HG03460 (cell line): ENCODE results near the gene ZNF256.

Experiments used
- ATAC-seq: cut with Tn5 transposase; IDR thresholded peaks from one replicate; pipeline ENCODE4 v1.9.1; 2021; ENCODE audit not compliant: unreplicated experiment

ZNF256 gene

DNA sequence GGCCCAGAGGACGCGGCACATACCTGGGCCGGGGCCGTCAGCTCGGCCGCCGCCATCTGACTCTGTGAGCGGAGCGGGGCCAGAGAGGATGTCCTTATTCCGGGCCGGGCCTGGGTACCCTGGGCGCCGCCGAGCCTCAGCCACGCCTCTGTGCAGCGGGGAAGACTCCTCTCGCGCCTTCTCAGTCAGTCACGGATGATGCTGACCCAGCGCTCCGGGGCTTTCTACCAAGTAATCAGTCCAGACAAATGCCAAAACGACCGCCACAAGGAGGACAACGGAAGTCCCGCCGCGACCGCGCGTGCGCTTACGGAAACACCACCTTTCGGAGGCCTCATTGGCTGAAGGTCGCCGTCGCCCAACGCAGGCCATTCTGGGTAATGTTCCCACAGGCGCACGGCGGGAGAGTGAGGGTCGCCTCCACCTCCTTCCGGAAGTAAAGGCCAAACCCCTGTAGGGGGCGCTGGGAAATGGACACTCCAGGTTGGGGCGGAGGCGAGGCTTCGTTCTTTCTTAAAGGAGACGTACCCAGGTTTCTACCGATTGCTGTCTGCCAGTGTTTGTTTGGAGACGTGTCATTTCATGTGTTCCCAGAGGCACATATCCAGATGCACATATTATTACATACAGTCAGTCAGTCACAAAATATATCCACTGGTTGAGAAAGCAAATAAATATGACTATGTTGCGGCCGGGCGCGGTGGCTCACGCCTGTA is at the start of gene ZNF256:
Gene ZNF256, minus strand, starts transcription at position 288 of the 716 bp plus-strand sequence. Its CDS starts 232 bp downstream, at position 56.
- ATAC-seq, result peak; percentile 90

DNA sequence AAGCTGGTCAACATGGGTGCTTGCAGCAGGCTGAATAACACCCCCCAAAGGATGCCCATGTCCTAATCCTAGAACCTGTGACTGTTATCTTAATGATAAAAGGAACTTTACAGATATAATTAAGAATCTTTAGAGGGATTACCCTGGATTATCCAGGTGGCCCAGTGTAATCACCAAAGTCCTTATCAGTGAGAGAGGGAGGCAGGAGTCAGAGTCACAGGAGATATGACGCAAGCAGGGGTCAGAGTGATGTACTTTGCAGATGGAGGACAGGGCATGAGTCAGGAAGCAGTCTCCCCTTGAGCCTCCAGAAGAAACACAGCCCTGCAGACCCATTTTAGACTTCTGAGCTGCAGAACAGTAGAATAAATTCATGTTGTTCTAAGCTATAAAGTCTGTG is 45.3 kb upstream of the ZNF256 start:
- ATAC-seq, result no peak

DNA sequence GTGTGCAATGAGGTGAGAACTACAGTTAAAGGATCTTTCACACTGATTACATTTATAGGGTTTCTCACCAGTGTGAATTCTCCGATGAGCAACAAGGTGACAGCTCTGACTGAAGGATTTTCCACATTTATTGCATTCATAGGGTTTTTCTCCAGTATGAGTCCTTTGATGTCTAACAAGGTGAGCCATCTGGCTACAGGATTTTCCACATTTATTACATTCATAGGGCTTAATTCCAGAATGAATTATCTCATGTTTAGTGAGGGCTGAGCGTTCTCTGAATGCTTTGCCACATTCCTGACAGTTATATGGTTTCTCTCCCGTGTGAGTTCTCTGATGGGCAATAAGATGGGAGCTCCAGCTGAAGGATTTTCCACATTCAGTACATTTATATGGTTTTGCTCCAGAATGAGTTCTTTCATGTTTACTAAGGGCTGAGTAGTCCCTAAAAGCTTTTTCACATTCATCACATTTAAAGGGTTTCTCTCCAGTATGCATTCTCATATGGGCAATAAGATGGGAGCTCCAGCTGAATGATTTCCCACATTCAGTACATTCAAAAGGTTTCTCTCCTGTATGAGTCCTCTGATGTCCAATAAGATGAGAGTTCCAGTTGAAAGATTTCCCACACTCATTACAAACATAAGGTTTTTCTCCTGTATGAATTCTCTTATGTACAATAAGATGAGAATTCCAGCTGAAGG is 31.2 kb upstream of the ZNF256 start:
- ATAC-seq, result no peak

DNA sequence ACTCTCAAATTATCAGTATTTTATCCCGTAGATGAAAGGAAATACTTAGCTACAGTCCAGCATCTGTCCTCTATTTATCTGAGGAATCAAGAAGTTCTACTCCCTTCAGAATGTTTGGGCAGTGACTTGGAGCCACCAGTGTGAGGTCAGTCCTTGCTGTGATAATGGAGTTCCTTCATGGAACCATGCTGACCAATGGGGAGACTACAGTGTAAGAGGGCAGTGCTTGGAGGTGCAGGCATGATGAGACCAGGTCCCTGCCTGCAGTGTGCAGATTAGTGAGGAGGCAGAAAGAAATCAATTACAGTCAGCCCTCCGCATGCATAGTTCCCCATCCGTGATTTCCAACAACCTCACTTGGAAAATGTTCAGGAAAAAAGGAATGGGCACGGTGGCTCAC is 26.9 kb upstream of the ZNF256 start, which contains the start of gene C19orf18:
Gene C19orf18, minus strand, starts transcription at position 101 of the 400 bp plus-strand sequence. CDS start 102 bp downstream, outside the sequence.
- no peak for ATAC-seq

DNA sequence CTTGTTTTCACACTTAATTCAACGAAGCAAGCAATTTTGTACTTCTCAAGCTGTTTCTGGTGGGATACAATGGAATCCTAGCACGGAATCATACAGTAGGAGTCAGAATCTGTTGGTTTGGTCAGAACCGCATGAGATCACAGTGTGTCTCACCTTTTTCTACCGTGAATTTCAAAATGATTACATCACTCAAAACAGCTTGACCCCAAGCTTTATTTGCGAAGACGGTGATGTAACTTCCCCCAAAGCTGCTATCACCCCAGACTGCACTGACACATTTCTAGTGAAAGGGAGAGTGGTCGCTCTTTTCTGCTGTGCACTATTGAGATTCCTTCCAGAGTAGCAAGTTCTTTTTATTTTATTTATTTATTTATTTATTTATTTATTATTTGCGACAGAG is 17.3 kb upstream of the ZNF256 start:
- ATAC-seq, result no peak

DNA sequence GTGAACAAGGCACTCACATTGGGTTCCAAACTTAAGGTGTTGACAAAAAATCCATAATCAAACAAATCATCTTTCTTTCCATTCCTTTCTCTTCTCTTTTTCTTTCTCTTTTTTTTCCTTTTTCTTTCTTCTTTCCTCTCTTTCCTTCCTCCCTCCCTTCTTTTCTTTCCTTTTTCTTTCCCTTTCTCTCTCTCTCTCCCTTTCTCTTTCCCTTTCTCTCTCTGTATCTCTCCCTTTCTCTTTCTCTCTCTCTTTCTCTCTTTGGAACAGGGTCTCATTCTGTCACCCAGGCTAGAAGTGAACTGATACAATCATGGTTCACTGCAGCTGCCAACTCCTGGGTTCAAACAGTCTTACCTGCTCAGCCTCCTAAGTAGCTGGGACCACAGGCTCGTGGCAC is 14.3 kb upstream of the ZNF256 start:
- ATAC-seq, result no peak

DNA sequence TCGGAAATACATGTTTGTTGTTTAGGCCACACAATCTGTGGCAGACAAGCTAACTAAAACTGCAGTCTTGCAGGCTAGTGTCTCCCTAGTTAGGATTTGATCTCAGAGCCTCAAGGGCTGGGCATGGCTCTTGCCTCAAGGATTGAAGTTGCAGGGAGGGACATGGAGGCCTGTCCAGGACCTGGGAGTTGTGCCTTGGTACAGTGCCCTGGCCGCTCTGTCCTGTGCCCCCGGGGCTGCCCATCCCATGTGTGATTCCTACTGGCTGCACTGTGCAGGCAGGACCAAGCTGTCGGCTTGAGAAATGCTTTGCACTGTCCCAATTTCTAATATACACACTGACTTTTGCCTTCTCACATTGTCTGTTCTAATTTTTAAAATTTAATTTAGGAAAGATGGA is 7.5 kb upstream of the ZNF256 start:
- no peak for ATAC-seq

DNA sequence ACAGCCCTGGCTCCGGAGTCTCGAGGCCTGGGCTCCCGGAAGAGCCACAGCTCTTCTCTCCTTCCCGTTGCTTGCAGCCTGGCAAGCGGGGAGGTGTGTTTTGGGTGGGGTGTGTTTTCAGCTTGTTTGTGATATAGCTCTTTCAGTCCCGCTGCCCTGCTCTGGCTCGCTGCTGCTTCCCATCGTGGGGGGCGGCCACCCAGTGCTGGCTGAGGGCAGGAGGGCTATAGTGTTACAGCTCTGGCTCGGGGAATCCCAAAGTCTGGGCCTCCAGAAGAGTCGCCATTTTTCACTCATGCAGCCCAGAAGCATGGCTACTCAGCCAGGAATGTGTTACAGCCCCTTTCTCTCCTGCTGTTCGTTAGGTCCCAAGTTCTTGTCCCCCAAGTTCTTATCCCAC is 2.2 kb upstream of the ZNF256 start:
- no peak for ATAC-seq

DNA sequence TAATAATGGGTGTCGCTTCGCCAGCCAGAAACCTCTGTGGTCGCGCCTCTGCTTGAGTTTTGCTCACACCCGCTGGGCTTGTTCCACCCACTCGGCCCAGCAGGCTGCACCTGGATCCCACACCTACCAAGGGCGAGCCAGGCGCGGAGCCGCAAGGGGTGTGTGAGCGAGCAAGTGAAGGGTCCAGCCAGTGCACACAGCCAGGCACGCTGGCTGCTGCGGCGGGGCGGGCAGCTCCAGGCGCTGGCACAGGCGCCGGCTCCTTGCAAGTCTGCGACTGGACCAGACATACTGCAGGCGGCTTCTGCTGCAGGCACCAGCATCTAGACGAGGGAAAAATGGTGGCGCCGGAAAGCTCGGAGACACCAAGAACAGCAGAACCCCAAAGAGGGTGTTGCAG is 1.8 kb upstream of the ZNF256 start:
- no peak for ATAC-seq

DNA sequence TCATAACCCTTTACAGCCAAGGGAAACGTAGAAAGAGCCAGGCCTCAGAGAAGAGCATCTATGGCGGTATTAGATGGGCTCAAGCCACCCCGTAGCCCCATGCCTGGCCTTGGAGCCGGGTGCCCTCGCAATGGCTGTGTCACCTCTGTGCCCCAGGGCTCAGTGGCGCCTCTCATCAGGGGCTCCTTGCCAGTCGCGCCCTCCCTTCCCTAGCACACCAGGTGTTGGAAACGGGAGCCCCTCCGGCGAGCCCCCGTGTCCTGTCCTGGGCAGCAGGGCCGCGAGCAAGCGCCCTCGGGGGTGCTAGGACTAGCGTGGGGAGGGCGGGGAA is 453 bp downstream of the ZNF256 start:
- no peak for ATAC-seq

DNA sequence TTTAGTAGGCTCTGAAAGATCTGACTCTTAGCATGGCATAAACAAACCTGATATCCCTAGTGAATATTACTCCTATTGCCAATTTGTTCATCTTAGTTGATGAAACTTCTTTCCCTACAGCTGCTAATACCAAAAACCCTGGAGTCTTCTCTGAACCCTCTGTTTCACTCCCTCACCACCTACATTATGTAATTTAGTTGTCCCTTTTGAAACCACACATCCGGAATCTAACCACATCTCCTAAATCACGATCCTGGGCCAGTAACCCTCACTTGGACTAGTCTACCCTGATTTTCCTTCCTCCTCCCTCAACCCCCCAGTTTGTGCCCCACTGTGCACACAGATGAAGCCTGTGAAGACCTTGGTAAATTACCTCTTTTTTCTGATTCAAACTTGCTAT is 1.2 kb downstream of the ZNF256 start:
- no peak for ATAC-seq

DNA sequence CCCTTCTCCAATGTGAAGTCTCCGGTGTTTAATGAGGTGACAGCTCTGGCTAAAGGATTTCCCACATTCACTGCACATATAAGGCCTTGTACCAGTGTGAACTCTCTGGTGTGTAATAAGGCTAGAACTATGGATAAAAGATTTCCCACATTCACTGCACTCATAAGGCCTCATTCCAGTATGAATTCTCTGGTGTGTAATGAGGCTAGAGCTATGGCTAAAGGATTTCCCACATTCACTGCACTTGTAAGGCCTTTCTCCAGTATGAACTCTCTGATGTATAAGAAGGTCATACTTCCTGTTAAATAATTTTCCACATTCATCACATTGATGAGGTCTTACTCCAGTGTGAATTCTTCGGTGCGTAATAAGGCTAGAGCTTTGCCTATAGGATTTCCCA is 5.9 kb downstream of the ZNF256 start:
- ATAC-seq, result no peak

DNA sequence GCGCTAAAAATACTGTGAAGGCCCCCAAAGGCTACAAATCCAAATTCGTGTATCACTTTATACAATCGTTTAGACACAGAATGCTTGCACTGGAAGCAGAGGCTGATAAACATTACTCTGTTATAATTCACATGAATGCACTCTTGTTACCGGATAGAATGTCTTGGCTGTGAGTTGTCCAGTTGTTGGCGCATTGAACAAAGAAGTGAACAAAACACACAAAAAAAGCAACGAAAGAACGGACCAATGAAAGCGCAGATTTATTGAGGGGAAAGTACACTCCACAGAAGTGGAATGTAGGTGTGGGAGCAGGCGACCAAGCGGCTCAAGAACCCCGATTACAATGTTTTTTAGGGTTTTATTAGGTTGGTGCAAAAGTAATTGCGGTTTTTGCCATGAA is 11.8 kb downstream of the ZNF256 start:
- ATAC-seq, result no peak

DNA sequence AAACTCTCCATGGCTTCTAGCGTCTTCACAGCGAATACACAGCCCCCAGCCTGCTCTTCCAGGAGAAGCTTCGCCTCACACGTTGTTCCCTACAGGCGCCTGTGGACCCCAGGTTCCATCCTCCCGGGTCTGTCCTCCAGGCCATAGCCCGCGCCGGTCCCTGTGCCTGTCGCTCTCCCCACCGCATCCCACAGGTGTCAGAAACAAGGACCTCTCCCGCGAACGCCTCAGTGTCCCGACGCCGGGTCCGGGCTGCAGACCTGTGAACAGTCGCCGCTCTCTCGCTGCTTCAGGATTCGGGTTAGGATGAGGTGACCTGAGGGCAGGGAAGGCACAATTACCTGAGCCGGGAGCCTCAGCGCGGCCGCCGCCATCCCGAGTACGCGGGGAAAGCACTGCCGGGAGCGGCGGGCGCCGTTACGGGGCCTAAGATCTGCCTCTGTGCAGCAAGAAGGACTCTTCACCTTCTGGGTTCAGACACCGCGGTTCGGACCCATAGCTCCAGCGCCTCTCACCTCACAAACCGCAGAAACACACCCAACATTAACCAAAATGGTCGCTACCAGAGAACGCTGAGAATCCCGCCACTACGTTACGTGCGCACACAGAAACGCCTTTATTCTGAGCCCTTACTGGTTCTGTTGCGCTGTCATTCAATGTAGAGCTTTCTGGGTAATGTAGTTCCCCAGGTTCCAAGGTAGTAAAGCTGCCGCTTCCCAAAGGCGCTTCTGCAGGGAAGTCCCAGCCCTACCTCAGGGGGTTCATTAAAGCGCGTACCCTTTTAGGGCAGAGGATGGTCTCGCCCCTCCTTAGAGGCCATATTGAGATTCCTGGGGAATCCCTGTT is 12.5 kb downstream of the ZNF256 start, which contains the start of gene ZNF418:
Gene ZNF418, minus strand, starts transcription at position 583 of the 846 bp plus-strand sequence. CDS start 1,580 bp downstream, outside the sequence.
- ATAC-seq, result peak; percentile 74

DNA sequence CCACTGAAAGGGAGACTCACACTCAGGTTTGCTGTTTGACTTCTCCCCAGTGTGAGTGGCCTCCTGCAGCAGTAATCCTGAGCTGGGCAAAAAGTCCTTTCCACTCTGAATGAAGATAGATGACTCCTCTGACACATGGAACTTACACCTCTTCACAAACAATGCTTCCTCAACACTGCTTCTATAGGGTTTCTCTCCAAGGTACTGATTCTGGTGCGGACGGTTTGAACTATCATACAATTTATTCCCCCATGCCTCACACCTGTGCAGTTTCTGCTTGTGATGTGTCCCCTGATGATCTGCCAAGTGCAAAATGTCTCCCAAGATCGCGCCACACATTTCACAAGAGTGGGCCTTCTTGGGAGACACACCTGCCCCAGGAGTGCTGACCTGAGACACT is 19.9 kb downstream of the ZNF256 start:
- no peak for ATAC-seq

DNA sequence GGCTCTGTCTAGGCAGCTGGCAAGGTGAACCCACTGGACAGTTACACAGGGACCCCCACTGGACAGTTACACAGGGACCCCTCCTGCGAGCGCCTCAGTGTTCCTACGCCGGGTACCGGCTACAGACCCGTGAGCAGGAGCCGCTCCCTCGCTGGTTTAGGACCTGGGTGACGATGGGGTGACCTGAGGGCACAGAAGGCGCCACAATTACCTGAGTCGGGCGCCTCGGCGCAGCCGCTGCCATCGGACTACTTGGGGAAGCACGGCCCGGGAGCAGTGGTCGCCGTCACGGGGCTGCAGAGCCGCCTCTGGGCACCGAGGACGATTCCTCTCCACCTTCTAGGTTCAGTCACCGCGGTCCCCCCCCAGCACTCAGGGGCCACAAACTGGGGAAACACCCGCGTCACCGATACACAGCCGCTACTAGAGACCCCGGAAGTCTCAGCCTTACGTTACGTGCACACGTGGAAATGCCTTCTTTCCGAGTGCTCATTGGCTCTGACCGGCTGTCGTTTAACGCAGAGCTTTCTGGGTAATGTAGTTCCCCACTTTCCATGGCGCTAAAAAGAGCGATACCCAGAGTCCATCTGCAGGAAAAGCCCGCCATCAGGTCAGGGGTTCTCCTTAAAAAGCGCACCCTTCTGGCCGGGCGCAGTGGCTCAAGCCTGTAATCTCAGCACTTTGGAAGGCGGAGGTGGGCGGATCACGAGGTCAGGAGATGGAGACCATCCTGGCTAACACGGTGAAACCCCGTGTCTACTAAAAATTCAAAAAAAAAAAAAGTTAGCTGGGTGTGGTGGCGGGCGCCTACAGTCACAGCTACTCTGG is 31.1 kb downstream of the ZNF256 start, which contains the start of gene ZNF417:
Gene ZNF417, minus strand, starts transcription at position 425 of the 828 bp plus-strand sequence. Its CDS starts 181 bp downstream, at position 244.
- peak; percentile 97 for ATAC-seq

DNA sequence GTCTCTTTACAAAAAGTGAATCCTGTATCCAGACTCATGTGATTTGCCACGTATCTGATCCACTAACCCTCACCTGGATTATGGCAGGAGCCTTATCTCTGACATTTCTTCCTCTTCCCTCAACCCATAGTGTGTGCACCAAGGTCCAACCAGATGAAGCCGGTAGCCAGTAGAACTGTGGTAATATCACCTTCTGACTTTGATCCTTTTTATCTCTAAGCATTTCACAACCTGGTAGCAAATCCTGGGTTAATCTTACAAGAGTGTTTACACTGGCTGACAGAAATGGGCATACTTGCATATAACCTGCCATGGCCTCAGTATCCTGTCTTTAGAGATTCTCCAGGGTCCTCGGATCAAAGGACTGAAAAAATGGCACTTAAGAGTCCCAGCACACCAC is 33.0 kb downstream of the ZNF256 start:
- ATAC-seq, result no peak

DNA sequence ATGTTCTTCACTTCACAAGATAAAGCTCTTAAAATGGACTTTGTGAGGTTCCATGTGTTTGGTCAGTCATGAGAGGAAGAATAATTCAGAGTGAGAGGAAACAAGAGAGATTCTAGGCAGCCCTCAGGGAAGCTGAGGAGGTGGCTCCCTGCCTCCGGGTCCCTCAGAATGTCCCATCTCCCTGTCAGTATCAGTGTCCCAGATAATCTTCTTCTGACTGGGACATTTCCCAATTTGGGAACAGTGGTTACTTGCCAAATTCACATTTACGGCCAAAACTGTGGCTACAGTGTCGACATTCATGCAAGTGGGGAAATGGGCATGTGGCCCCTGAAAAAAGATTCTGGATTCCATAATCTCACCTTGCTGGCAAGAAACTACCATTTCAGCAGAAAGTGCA is 40.1 kb downstream of the ZNF256 start:
- ATAC-seq, result no peak

DNA sequence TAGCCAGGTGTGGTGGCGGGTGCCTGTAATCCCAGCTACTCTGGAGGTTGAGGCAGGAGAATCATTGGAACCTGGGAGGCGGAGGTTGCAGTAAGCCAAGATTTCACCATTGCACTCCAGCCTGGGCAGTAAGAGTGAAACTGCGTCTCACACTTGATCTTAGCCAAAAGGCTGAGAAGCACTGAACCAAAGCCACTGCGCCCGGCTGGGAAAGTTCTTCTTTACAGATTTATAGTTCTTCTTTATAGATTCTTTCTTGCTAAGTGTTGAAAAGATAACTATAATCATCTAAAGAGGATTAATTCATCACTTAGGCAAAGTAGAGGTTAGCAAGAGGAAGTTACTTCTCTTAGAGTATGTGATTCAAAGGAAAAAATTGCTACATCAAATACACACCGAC is 42.2 kb downstream of the ZNF256 start:
- no peak for ATAC-seq

DNA sequence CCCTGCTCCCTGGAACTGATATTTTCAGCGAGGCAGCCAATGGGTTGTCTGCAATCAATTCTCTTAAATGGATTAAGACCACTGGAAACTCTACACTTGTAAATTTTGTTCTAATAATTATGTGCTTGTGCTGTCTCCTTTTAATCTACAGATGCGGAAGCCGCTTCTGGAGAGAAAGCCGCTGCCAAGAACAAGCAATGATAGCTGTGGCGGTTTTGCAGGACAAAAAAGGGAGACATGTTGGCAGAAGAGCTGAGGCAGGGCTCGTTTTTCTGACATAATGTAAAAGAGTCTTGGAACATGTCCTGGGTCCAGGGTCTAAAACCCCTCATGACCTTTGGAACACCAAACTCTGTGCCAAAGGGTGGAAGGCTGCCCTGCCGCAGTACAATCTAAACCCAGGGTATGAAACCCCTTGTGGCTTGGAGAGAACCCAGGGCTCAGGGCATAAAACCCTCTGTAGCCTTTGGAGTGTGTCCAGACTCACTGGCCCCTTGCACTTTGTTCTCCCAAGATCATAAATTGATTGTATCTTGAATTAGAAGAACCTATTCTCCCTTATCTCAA is 43.8 kb downstream of the ZNF256 start:
- ATAC-seq, result no peak
